Measurements from ENCODE around the gene MAP3K3.

DNA sequence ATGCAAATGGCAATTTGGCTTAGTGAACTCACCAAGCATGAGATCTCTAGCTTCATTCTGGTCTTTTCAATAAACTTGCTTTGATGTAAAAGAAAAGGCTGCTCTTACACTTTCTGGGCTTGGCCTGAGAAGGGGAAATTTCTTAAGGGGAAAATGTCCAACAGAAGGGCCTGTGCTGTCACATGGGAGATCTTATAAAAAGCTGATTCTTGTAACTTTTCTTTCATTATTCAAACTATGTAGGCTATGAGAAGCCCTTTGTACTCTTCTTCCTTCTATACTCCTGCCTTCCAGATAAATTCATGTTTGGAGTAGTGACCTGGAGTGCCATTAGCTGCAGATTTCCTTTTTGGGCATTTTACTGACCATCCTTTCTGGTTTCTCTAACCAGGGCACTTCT is 60.8 kb downstream of the MAP3K3 start:
- TF ChIP-seq, protein P1, sequence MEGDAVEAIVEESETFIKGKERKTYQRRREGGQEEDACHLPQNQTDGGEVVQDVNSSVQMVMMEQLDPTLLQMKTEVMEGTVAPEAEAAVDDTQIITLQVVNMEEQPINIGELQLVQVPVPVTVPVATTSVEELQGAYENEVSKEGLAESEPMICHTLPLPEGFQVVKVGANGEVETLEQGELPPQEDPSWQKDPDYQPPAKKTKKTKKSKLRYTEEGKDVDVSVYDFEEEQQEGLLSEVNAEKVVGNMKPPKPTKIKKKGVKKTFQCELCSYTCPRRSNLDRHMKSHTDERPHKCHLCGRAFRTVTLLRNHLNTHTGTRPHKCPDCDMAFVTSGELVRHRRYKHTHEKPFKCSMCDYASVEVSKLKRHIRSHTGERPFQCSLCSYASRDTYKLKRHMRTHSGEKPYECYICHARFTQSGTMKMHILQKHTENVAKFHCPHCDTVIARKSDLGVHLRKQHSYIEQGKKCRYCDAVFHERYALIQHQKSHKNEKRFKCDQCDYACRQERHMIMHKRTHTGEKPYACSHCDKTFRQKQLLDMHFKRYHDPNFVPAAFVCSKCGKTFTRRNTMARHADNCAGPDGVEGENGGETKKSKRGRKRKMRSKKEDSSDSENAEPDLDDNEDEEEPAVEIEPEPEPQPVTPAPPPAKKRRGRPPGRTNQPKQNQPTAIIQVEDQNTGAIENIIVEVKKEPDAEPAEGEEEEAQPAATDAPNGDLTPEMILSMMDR (conservative IDR thresholded peaks at IDR 0.05) = no peak
- no peak for TF ChIP-seq ZFX (IDR thresholded peaks at IDR 0.05)
